LNCaP clone FGC (cell line): ENCODE measurements around the gene ANGPTL5.

ENCODE experiments used
- DNase-seq: peaks from one replicate; pipeline ENCODE4 v3.0.0-alpha.2; 2011; ENCODE audit warnings: low read depth
- H3K4me3 ChIP-seq: 2 replicates; pipeline ENCODE4 v1.5.1; 2011; ENCODE audit warnings: mild to moderate bottlenecking, low read depth, low read length, control low read depth
- CTCF ChIP-seq: IDR thresholded peaks from 2 replicates; pipeline ENCODE4 v1.5.1; 2012; ENCODE audit warnings: mild to moderate bottlenecking; ENCODE audit not compliant: control insufficient read depth, insufficient read depth; ENCODE audit errors: extremely low read depth

ANGPTL5 gene

DNA sequence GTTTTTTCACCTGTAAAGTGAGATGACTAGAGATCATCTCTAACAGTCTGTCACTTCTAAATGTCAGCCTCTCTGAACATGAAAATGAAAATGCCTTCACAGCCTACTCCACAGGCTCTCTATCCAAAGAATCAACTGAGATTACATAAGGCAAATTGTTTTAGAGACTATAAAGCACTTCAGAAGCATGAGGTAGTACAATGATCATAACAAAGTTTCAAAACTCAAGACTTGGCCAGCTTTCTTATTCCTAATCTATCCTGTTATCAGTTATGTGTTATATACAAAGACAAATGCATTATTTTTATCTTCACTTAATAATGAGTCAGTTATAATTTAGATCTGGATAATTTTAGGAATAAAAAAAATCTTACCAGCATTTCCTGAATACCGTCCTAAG, 21.8 kb downstream of the ANGPTL5 start:
- TF ChIP-seq CTCF: no peak
- H3K4me3 ChIP-seq: no peak overlapping the region
- DNase-seq: no peak

- no peak for TF ChIP-seq CTCF
- no peak for DNase-seq
- H3K4me3 ChIP-seq: no peak overlapping the region
Measured at GRCh38 chr11:101889767-101890166, 26.6 kb downstream of the ANGPTL5 start.

GRCh38 chr11:101885631-101886030, 30.7 kb downstream of the ANGPTL5 start:
- no peak for DNase-seq
- TF ChIP-seq CTCF: no peak
- H3K4me3 ChIP-seq: no peak overlapping the region

GRCh38 chr11:101881586-101881985, 34.7 kb downstream of the ANGPTL5 start:
- TF ChIP-seq CTCF: no peak
- H3K4me3 ChIP-seq: no peak overlapping the region
- no peak for DNase-seq

DNA sequence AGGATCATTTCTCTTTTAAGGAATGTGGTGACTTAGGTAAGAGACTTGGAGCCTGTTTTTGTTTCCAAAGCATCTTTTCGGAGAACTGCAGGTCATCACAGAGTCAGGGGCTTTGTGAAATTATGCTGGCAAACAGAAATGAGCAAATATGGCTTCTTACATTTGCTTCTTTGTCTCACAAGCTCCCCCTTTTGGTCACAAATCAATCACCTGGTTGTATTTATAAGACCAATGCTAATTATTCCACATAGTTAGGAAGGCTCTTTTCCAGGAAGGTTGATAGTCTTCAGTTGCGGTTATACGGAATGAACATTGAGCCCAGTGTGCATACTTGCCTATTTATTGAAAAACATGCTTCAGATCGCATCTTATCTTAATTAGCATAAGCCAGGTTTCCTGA, 36.1 kb downstream of the ANGPTL5 start:
- peak; percentile 37 for TF ChIP-seq CTCF
- no peak overlapping the region for H3K4me3 ChIP-seq
- DNase-seq: peak; percentile 30

DNA sequence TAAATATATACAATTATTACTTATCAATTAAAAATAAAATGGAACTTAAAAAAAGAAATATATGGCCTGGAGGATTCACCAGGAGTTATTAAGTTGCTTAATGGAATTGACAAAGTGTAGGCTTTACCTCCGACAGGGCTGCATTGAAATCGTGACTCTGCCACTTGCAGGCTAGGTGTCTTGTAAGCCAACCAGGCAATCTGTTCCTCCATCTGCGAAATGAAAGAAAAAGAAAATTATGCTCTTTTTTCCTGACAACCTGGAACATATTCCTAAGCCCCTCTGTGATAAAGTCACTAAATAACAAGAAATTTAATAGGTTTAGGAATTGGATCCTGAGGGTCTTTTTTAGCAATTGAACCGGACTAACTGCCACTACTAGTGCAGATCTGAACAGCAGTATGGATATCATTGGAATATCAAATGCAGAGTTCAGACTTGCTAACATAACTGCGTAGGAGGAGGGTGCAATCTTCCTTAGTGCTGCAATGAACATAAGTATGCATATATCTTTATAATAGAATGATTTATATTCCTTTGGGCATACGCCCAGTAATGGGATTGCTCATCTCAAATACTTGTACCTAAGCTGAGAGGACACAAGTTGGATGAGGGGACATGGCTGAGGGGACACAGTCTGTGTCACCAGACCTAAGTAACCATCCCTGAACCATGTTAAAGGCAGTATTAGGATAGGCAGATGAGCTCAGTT, 44.0 kb downstream of the ANGPTL5 start:
- TF ChIP-seq CTCF: no peak

DNA sequence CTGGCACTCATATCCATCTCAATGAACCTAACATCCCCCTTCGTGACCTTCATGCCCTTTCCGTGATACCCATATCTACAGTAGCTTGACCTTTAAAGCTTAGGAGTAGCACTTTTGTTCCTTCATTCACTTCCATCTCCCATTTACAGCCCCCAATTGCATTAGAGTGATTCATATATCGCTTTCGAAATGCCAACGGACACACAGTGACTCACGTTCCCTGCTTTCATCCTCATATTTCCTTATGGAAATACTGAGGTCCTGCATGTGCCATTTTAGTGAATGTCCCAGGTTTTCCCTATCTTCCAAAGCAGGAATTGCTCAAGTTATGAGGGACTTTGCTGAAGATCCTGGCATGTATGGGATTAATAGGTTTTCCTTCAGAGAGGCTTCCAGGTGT, 45.8 kb downstream of the ANGPTL5 start:
- no peak for DNase-seq
- TF ChIP-seq CTCF: no peak
- H3K4me3 ChIP-seq: no peak overlapping the region

More for the DNA sequence above, 44.0 kb downstream of the ANGPTL5 start:
- DNase-seq: no peak
- H3K4me3 ChIP-seq: no peak overlapping the region
